ENCODE measurements around the gene TMEM184B. TPM values are rescaled to one million over a fixed set of nuclear protein-coding genes. Genes with fewer than 3 reads are reported as not detected.

The TMEM184B gene
- total RNA-seq, 1 experiment from 2014 or later, result 21.5 TPM

DNA sequence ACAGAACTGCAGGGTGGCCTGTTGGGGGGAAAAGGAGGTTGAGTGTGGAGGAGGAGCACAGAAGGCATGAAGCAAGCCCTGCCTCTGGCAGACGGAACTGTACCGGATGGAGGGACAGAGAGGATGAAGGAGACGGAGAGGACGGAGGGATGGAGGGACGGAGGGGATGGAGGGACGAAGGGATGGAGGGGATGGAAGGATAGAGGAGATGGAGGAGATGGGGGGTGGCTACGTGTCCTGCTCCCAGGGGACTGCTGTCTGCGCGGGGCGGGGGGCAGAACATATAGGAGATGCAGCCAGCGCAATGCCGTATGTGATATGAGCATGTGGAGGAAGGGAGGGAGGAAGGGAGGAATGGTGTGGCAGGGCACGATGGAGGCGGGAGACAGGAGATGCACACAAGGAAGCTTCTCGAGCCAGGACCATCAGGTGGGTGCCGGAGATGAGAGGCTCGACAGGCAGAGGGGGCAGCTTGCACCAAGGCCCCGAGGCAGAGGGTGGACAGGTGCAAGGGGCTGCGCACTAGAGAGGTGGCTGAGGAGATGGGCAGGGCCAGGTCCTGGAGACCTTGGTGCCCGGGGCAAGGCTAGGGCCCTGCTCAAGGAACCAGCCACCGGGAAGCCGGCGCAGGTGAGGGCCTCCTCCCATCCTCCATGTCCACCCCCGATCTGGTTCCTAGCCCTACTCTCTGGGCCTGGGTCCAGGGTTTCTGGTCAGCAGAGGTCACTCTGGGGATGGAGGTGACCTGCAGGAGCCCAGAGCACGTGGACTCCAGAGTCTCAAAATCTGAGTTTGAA, 45.8 kb downstream of the TMEM184B start:
- no peak for DNase-seq (ENCODE audit: low spot score)

DNA sequence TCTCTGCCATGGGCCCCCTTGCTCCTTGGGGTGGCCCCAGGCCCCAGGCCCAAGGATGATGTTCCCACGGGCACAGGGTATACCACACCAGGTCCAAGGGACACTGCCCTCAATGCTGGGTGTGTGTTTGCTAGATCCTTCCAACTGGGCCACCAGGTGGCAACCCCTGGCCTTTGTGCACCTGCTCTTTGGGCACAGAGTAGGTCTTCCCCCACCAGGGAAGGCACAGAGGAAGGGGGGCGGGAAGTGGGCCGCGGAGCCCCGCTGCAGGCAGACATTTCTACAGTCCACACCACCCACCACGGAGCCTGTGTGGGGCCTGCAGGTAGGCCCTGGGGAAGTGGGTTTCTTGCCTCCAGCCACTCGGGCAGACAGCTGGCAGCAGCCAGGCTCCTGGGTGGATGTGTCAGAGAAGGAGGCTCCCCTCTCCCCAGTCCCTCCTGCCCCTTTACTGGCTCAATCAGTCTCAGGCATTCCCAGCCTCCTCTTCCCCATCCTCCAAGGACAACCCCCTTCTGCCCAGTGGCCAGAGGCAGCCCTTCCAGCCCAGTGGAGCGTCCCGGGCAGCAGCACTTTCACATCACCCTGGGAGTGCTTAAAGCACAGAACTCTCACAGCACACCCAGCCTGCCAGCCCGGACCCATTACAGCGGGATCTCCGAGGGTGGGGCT, 49.4 kb downstream of the TMEM184B start:
- no peak for DNase-seq (ENCODE audit: low spot score)

DNA sequence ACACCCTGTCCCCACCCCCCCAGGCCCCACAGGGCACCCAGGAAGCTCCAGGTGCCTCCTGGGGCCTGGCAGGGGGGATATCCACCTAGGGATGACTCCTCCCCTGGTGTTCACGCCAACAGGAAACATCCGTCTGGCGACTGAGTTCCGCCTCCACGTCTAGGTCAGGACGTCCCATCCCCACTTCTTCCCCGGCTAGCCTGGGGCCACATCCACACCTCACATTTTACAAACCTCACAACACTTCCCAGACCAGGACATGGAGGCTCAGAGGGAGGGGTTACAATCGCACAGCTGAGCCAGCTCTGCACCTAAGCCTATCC, 50.1 kb downstream of the TMEM184B start:
- DNase-seq (ENCODE audit: low spot score), result no peak

DNA sequence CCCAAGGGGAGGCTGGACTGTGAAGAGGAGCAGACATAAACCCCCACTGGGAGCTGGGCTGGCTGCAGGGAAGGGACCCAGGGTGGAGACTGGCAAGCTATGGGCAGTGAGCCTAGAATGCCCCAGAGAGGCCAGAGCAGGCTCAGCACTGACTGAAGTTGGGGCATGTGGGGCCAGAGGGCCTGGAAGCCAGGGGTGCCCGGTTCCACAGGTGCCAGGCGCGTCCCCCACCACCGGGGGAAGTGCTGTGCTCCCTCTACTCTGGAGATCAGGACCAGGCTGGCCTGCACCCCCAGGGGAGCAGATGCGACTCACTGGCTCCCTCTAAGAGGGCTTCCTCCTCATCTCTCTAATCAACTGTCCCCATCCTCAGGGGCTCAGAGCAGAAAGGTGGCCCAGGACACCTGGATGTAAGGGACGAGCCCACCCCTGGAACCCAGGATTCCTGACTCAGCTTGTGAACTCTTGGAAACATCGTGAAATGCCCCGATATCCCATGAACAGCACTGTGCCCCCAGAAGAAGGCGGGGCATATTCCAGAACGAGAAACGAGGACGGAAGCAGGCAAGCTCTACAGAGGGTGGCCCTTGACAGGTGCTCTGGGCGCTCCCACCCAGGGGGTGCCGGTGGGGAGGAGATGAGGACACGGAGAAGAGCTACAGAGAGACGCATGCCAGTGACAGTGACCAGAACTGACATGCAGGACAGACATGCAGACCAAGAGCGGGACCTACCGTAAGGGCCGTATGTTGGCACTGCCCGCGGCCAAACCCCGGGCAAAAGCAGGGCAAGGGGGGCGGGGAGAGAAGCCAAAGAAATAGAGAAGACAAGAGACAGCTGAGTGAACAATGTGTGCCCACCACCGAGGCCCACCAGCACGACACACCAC, 50.7 kb downstream of the TMEM184B start:
- no peak for DNase-seq (ENCODE audit: low spot score)

DNA sequence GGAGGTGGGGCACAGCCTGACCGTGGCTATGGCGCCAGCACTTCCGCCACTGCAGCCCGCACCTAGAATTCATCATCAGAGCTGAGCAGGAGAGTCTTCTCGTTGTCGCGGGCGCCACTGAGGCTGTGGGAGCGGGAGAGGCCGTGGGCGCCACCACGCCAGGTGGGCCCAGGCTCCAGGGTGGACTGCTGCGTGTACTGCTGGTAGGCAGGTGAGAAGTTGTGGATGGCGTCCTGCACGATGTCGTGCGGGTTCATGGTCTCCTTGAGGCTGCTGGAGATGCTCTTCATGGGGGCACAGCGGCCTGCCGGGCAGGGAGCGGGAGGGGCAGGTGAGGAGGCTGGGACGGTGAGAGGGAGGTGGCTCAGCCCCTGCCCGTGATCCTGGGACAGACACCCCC, 51.4 kb downstream of the TMEM184B start:
- no peak for DNase-seq (ENCODE audit: low spot score)

DNA sequence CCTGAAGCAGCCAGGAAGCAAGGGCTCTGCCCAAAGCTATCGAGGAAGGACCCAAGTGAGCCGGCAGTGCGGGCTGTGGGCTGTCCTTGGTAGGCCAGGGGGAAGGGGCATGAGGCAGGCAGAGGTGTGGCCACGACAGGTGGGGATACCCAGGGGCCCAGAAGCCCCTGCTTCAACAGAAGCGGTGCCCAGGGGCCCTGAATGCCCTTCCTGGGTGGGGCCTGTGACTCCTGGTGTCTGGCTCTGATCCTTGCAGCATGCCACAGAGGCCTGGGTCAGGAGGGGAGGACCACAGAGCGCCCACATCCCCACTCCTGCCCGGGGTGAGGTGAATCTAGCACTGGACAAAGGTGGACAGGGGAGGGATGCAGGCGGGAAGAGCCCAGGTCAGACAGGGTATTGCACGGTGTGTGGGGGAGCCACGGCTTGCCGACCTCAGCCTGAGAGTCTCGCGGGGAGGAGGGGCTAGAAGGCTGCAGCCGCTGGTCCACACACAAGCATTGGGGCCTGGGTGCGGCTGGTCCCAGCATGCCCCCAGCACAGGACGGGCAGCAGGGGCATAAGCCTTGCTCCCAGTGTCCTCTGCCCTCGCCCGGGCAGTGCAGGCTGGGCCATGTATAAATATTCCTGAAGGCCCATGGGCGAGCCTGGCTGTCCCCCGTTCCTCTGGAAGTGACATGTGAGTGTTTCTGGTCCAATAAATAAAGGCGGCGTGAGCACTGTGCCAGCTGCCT, 52.0 kb downstream of the TMEM184B start:
- no peak for DNase-seq (ENCODE audit: low spot score)

DNA sequence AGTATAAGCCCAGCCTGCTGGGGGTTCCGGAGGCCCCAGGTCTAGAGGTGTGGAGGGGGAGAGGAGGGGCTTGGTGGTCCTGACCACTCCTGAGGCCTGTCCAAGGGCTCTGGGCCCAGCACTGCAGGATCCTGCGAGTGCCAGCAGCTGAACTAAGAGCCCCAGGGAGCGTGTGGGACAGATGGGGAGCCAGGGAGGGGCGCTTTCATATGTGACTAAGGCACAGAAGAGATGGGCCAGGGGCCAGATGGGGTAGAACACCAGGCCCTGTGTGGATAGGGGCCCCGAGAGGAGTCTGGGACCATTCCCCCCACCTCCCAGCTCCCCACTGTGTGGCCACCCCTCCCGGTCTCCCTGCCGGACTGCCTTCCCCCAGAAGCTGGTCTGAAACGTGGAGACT, 52.6 kb downstream of the TMEM184B start:
- no peak for DNase-seq (ENCODE audit: low spot score)

DNA sequence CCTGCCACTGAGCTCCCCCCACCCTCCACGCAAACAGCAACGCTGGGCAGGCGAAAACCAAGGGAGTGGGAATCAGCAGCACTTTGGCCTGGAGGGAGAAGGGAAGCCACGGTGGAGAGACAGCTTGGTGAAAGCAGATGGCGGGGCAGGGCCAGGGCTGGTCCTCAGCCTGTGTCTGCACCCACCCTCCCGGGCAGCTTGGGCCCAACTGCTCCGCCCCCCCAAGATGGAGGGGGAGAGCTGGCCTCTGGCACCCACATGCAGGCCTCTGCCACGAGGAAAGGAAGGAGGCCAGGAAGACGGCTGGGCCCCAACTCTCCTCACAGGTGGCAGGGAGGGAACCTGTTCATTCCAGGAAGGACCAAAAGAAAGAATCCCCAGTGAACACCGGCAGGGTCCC, 53.2 kb downstream of the TMEM184B start:
- no peak for DNase-seq (ENCODE audit: low spot score)

DNA sequence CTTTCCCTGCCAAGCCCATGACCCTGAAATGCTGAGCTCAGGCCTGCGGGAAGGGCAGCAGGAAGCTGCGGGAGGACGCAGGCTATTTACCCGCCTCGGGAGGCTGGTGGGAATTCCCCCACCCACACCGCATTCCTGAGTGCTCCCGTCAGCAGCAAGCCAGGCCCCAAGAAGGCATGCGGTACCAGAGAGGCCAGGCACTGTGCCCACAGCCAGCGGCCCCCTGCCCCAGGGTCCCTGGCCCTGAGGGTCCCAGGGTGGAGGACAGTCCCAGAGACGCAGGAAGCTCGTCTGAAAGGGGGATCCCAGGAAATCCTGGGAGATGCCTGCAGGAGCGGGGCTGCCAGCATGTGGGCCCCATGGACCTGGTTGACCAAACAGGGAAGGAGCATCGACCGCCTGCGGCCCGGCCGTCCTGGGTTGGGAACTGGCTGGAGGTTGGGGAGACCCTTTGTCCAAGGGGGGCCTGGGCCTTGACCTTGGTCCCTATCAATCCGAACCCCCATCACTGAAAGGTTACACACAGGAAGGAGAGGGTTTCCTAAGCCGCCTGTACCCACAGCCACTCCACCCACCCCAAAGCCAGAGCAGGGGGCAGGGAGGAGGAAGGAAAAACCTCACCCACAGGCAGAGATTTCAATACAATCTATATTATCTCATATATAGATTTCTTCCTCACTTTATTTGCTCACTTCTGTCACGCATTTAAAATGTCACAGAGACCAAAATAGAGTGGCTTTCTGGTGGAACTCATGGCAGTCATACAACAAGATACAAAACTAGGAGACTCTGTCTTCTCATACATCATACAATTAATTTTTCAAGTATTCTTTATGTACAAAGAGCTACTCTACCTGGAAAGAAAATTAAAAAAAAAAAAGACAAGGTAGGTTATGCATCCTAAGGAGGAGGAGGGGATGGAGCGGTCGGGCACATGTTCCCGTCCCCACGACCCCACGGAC, 53.9 kb downstream of the TMEM184B start:
- peak; percentile 86 for DNase-seq (ENCODE audit: low spot score)

DNA sequence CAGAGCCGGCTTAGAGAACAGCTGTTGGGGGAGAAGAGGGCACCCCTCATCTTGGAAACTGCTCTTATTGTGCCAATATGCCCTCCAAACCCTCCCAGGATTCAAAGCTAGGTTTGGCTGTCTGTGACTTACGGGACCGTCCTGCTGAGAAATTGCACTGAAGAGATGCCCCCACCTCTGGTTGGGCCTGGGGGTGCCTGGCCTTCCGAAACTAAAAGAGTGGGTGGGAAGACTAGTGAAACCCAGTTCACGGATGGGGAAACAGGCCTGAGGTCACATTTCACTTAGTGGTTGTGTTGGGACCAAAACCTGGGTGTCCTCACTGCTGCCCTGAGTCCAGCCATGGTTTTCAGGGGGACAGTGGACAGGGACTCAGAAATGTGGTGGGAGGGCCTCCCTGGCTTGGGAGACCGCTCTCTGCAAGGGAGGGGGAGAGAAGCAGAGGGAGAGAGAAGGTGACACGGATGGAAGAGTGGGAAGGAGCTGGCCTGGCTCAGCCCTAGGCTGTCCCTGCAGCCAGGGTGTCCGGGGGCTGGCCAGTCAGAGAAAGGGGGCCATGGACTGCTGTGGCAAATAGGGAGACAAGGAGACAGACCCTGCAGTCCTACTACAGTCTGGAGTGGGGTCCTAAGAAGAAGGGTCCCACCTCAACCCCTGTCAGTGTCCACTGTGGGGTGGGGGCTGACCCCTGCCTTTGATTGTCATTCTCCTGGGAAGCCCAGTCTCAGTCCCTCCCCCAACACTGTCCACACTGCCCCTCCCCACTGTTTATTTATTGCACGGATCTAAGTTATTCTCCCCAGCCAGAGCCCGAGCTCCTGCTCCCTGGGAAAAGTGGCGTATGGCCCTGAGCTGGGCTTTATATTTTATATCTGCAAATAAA, 57.4 kb downstream of the TMEM184B start:
- DNase-seq (ENCODE audit: low spot score), result no peak

DNA sequence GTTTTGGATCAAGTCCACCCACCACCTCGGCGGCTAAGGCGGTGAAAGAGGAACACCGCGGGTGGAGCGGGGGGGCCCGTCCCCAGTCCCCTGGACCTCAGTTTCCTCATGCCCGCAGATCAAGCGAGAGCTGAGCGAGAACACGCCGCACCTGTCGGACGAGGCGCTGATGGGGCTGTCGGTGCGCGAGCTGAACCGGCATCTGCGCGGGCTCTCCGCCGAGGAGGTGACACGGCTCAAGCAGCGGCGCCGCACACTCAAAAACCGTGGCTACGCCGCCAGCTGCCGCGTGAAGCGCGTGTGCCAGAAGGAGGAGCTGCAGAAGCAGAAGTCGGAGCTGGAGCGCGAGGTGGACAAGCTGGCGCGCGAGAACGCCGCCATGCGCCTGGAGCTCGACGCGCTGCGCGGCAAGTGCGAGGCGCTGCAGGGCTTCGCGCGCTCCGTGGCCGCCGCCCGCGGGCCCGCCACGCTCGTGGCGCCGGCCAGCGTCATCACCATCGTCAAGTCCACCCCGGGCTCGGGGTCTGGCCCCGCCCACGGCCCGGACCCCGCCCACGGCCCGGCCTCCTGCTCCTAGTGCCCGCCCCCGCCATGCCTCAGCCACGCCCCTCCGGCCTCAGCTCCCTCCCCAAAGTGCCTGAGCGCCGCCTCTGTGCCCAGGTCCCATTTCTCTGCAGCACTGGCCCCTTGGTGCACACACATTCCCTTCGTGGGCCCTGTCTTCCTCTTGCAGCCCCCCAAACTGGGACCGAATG, 58.3 kb downstream of the TMEM184B start:
- no peak for DNase-seq (ENCODE audit: low spot score)

DNA sequence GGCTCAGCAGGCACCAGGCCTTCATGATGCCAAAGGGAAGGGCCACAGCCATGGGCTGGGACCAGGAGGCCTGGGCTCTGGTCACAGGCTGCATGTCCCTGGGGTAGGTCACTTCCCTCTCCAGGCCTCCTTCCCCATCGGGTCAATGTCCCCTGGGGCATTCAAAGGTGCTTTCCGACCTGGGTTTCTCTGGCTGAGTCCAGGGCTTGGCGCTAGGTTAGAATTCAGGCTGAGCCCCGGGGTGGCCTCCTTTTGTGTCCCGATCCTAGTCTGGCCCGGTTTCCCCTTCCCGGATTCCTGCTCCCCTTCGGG, 58.9 kb downstream of the TMEM184B start:
- no peak for DNase-seq (ENCODE audit: low spot score)

DNA sequence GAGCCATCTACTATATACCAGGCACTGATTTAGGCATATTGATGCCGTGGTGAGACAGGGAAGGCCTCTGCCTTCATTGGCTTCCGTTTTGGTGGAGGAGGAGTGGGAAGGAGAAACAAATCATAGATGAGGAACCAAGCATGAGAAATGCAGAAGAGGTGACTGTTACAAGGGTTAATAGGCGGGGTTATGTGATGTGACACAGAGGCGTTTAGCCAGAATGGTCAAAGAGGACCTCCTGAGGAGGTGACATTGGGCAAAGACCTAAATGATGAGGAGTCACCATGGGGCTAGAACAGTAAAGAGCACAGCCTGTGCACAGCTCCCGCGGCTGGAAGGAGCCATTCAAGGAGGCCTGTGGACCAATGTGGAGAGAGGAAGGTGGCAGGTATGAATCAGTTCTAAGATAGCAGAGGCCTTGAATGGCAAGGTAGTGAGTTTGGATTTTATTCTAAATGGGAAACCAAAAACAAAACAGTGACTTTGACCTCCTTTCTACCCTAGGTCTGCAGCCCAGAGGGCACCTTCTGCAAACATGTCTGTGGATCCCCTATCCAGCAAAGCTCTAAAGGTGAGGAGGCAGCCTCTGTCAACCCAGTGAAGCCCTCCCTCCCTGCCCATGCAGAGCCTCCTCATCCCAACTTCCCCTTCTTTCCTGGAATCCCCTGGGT, 59.4 kb downstream of the TMEM184B start:
- DNase-seq (ENCODE audit: low spot score), result no peak

DNA sequence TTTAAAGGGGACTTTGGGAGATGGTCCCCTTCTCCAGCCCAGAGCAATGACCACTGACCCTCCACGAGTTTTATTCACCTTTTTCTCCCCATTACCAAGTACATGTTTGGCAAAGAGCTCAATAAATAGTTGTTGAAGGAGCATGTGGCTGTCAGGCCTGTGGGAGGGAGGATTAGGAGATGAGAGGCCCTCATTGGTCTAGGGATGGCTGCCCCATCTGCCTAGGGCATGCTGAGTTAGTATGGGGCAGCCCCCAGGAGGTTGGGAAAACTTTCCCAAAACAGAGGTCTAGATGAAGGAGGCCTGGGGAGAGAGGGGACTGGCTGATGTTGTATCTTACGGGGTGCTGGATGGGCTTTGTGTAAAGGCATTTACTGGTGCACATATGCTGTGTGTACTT, 60.4 kb downstream of the TMEM184B start:
- no peak for DNase-seq (ENCODE audit: low spot score)

DNA sequence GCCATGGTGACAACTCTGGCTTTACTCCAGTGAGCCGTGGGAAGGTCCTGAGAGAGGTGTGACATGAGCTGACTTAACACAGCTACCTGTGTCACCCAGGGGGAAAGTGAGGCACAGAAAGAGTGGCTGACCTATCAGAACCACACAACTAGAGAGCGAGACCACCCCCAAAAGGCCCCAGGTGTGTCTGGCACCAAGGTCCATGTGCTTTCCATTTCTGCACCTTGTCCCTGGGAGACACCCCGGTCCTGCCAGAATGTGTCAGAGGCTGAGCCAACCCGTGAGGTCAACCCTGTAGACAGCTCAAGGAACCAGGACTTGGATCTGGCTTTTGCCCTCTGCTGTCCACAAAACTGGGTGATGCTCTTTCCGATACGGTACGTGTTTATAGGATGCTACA, 61.3 kb downstream of the TMEM184B start:
- no peak for DNase-seq (ENCODE audit: low spot score)

DNA sequence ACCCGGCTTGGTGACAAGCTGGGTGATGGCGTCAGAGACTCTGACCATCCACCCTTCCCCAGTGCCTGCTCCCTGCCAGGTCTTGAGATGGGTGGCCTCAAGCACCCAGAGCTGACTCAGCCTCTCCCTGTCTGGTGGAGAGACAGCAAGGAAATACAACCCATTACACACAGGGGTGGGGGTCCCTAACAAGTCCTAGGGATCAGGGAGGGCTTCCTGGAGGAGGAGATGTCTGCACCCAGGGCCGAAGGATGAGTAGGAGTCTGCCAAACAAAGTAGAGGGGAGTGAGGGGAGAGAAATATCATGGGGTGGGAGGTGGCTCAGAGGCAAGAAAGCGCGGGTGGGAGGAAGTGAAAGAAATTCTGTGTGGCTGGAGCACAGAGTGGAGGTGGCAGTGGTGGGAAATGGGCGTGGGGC, 64.2 kb downstream of the TMEM184B start:
- DNase-seq (ENCODE audit: low spot score), result no peak

DNA sequence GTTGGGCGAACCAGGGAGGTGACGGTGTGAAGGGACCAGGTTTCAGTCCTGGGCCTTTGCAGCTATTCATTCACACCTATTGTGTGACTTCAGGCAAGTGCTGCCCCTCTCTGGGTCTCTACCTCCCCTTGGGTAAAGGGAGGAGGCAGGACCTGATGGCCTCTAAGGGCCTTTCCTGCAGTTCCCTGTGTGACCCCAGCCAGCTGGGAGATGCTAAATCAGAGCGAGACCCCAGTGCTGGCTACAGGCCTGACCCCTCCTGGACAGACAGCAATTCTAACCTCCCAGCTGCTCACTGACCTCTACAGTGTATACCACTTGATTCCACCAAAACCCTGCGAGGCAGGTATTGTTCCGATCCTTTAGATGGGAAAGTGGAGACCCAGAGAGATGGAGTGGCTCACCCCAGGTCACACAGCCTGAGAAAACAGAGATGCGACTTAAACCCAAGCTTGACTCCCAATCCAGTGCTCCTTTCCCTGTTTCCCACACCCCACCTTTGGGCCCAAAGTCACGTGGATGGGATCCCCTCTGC, 64.8 kb downstream of the TMEM184B start:
- DNase-seq (ENCODE audit: low spot score), result no peak
